GM23338 (cell line): ENCODE measurements around the gene HHIP. TPM values are rescaled to one million over a fixed set of nuclear protein-coding genes. Genes with fewer than 3 reads are reported as not detected.

Experiments used
- ATAC-seq: fragments of 200-7000 bp; cut with Tn5 transposase; 3 replicates; pipeline ENCODE4 v1.9.1; 2020
- DNase-seq: peaks from one replicate; pipeline ENCODE4 v3.0.0-alpha.2; 2015; ENCODE audit warnings: low spot score
- H2AFZ ChIP-seq: fragments of 200-600 bp; sonication (generic); 2 replicates; pipeline ENCODE4 v1.8.0; 2016; ENCODE audit warnings: antibody characterized with exemption, mild to moderate bottlenecking, moderate library complexity
- H3F3A ChIP-seq: fragments of 200-600 bp; sonication (generic); replicated peaks from 2 replicates; pipeline ENCODE4 v1.8.0; 2017; ENCODE audit warnings: antibody characterized with exemption, mixed run types, low read depth
- H3K27ac ChIP-seq: fragments of 200-600 bp; sonication (generic); 2 replicates; pipeline ENCODE4 v1.6.1; 2016; ENCODE audit warnings: low read depth
- H3K27me3 ChIP-seq: fragments of 200-600 bp; sonication (generic); 2 replicates; pipeline ENCODE4 v1.8.0; 2016; ENCODE audit warnings: mild to moderate bottlenecking, mixed run types, moderate library complexity; ENCODE audit not compliant: insufficient read depth
- H3K36me3 ChIP-seq: fragments of 200-600 bp; sonication (generic); 2 replicates; pipeline ENCODE4 v1.8.0; 2016; ENCODE audit warnings: mild to moderate bottlenecking; ENCODE audit not compliant: insufficient read depth
- H3K4me1 ChIP-seq: fragments of 200-600 bp; sonication (generic); 2 replicates; pipeline ENCODE4 v1.8.0; 2016; ENCODE audit warnings: mild to moderate bottlenecking, moderate library complexity; ENCODE audit not compliant: insufficient read depth
- H3K4me2 ChIP-seq: fragments of 200-600 bp; sonication (generic); 2 replicates; pipeline ENCODE4 v1.7.1; 2017; ENCODE audit warnings: mixed run types
- H3K4me3 ChIP-seq: fragments of 200-600 bp; sonication (generic); 2 replicates; pipeline ENCODE4 v1.6.1; 2016; ENCODE audit warnings: mixed run types
- H3K79me2 ChIP-seq: fragments of 200-600 bp; sonication (generic); replicated peaks from 2 replicates; pipeline ENCODE4 v1.8.0; 2017; ENCODE audit warnings: mild to moderate bottlenecking; ENCODE audit not compliant: insufficient read depth
- H3K9me2 ChIP-seq: fragments of 200-600 bp; sonication (generic); 2 replicates; pipeline ENCODE4 v1.8.0; 2017; ENCODE audit not compliant: insufficient read depth
- H4K20me1 ChIP-seq: fragments of 200-600 bp; sonication (generic); replicated peaks from 2 replicates; pipeline ENCODE4 v1.8.0; 2017; ENCODE audit warnings: mild to moderate bottlenecking; ENCODE audit not compliant: insufficient read depth
- H3K27ac Mint-ChIP-seq: 2 replicates; pipeline ENCODE4 v1.8.0; 2020; ENCODE audit warnings: inconsistent platforms, mild to moderate bottlenecking, moderate library complexity, mixed read lengths
- H3K27me3 Mint-ChIP-seq: 3 replicates; pipeline ENCODE4 v1.8.0; 2022; ENCODE audit warnings: low read depth, mild to moderate bottlenecking, moderate library complexity, mixed read lengths, inconsistent platforms; ENCODE audit not compliant: insufficient read depth, poor library complexity
- H3K36me3 Mint-ChIP-seq: 3 replicates; pipeline ENCODE4 v1.8.0; 2021; ENCODE audit warnings: low read depth, mild to moderate bottlenecking, inconsistent platforms, moderate library complexity, mixed read lengths
- H3K4me1 Mint-ChIP-seq: 3 replicates; pipeline ENCODE4 v1.8.0; 2020; ENCODE audit warnings: mild to moderate bottlenecking, inconsistent platforms, mixed read lengths
- H3K4me3 Mint-ChIP-seq: 3 replicates; pipeline ENCODE4 v1.8.0; 2021; ENCODE audit warnings: moderate library complexity, mild to moderate bottlenecking, inconsistent platforms, mixed read lengths
- H3K9me3 Mint-ChIP-seq: 3 replicates; pipeline ENCODE4 v1.8.0; 2020; ENCODE audit warnings: moderate library complexity, mild to moderate bottlenecking, inconsistent platforms, mixed read lengths
- CREB1 ChIP-seq: fragments of 250-450 bp; sonication (Bioruptor Pico); IDR thresholded peaks from 2 replicates; pipeline ENCODE4 v1.5.0; 2020; ENCODE audit warnings: low read depth, mild to moderate bottlenecking, moderate library complexity
- EZH2 ChIP-seq: fragments of 200-600 bp; sonication (generic); IDR thresholded peaks from one replicate; pipeline ENCODE4 v1.8.0; 2017; ENCODE audit warnings: antibody characterized with exemption, mild to moderate bottlenecking, low read depth; ENCODE audit not compliant: unreplicated experiment
- EZH2phosphoT487 ChIP-seq: fragments of 200-600 bp; sonication (generic); IDR thresholded peaks from one replicate; pipeline ENCODE4 v1.8.1; 2018; ENCODE audit warnings: antibody characterized with exemption; ENCODE audit not compliant: unreplicated experiment
- JUNB ChIP-seq: IDR thresholded peaks from one replicate; pipeline ENCODE4 v1.6.1; 2016; ENCODE audit warnings: antibody characterized with exemption; ENCODE audit not compliant: unreplicated experiment
- NANOG ChIP-seq: IDR thresholded peaks from 2 replicates; pipeline ENCODE4 v1.6.1; 2016; ENCODE audit warnings: antibody characterized with exemption, borderline replicate concordance
- POLR2AphosphoS5 ChIP-seq: IDR thresholded peaks from 2 replicates; pipeline ENCODE4 v1.6.1; 2016; ENCODE audit warnings: antibody characterized with exemption, low read depth
- STAT1 ChIP-seq: IDR thresholded peaks from one replicate; pipeline ENCODE4 v1.6.1; 2016; ENCODE audit warnings: antibody characterized with exemption; ENCODE audit not compliant: unreplicated experiment
- ZNF114 ChIP-seq: fragments of 250-450 bp; sonication (Bioruptor Pico); IDR thresholded peaks from 2 replicates; pipeline ENCODE4 v1.5.0; 2020; ENCODE audit warnings: mild to moderate bottlenecking, moderate library complexity
- ZNF331 ChIP-seq: fragments of 250-450 bp; sonication (Bioruptor Pico); IDR thresholded peaks from 2 replicates; pipeline ENCODE4 v1.5.0; 2020; ENCODE audit warnings: low read depth, mild to moderate bottlenecking, moderate library complexity
- polyA plus RNA-seq: library from polyadenylated mRNA; unstranded; fragments of >200 nt; fragmentation: Nextera tagmentation; extraction: Ambion mirVana; gene quantifications from 2 replicates; pipeline ENCODE4 v1.2.1, GENCODE V29; 2016
- total RNA-seq: library from RNA; depleted of rRNA; stranded (reverse); fragments of >200 nt; shearing (Covaris generic); gene quantifications from 2 replicates; pipeline ENCODE4 v1.2.3, GENCODE V29; 2014
- TF ChIP-seq, protein P1 (sequence below), 2 experiments: fragments of 200-600 bp in 1 of 2; sonication (generic) in 1 of 2; conservative IDR thresholded peaks; 2 replicates each; pipeline versions ENCODE4 v1.5.1 to v1.6.1; 2016 to 2017; ENCODE audit warnings: antibody characterized with exemption in 2 of 2, low read depth in 2 of 2, mild to moderate bottlenecking in 2 of 2, moderate library complexity in 1 of 2
- TF ChIP-seq, protein P2 (sequence below): fragments of 250-450 bp; sonication (Bioruptor Pico); IDR thresholded peaks from 2 replicates; pipeline ENCODE4 v1.5.0; 2020; ENCODE audit warnings: mild to moderate bottlenecking, moderate library complexity
- TF ChIP-seq, protein P3 (sequence below): IDR thresholded peaks from one replicate; pipeline ENCODE4 v1.6.1; 2018; ENCODE audit warnings: antibody characterized with exemption; ENCODE audit not compliant: unreplicated experiment

Gene HHIP
- total and polyA plus RNA-seq, 2 experiments from 2014 or later = 2.5 to 4.2 TPM

DNA sequence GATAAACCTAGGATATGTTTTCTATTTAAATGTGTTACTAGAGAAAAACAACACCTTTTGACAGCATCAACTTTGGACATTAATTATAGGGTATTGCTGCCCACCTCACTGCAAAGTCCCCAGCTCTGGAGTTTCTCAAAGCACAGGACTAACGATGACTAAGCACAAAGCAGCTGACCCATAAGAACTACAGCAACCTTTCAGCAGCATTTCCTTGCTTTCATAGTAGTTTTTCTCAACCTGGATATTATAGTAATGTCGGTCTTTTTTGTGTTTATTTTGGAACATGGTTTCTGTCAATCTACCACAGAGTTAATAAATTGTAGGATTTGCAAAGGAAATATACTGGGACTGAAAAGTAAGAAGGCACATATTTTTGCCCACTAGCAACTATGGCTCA, 21.5 kb downstream of the HHIP start (continued):
- TF ChIP-seq, protein P1, sequence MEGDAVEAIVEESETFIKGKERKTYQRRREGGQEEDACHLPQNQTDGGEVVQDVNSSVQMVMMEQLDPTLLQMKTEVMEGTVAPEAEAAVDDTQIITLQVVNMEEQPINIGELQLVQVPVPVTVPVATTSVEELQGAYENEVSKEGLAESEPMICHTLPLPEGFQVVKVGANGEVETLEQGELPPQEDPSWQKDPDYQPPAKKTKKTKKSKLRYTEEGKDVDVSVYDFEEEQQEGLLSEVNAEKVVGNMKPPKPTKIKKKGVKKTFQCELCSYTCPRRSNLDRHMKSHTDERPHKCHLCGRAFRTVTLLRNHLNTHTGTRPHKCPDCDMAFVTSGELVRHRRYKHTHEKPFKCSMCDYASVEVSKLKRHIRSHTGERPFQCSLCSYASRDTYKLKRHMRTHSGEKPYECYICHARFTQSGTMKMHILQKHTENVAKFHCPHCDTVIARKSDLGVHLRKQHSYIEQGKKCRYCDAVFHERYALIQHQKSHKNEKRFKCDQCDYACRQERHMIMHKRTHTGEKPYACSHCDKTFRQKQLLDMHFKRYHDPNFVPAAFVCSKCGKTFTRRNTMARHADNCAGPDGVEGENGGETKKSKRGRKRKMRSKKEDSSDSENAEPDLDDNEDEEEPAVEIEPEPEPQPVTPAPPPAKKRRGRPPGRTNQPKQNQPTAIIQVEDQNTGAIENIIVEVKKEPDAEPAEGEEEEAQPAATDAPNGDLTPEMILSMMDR (conservative IDR thresholded peaks at IDR 0.05; ENCODE audit: low read depth in 2 of 2) = no peak
- TF ChIP-seq ZNF114 (CRISPR knock-in tag) = no peak
- TF ChIP-seq ZNF331 = no peak
- TF ChIP-seq NANOG = no peak

DNA sequence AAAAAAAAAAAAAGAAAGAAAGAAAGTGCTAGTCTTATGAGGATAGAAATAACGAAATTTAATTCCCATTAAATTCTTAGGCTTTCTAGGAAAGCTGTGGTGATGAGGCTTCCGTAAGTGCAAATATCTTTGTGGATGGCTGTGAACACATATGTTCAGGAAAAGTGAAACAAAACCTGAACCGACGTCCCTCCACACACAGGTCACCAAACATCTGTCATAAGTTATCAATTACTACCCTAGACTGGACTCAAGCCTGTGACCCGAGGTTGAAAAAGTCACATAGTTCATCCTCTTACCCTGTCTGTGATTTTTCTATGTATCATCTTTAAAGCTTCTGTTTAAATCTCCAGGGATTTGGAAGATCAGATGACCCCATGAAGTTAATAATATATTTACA, 24.8 kb downstream of the HHIP start:
- H3K4me1 Mint-ChIP-seq = peaks cover 8% of the 10 kb centered on the region
- no peak overlapping the region for H3K4me2 ChIP-seq
- no peaks in the 10 kb centered on the region for H3K27me3 Mint-ChIP-seq
- no peaks in the 10 kb centered on the region for H4K20me1 ChIP-seq
- H3K27ac Mint-ChIP-seq = no peak overlapping the region
- H3K4me3 Mint-ChIP-seq = no peak overlapping the region
- H3K36me3 ChIP-seq = no peaks in the 10 kb centered on the region
- no peaks in the 10 kb centered on the region for H3K27me3 ChIP-seq
- DNase-seq (no peak), ATAC-seq (no peak)
- no peaks in the 10 kb centered on the region for H3K9me2 ChIP-seq
- no peaks in the 10 kb centered on the region for H3K9me3 Mint-ChIP-seq
- H3K4me3 ChIP-seq = no peak overlapping the region
- H3F3A ChIP-seq = no peaks in the 10 kb centered on the region
- H3K79me2 ChIP-seq = no peaks in the 10 kb centered on the region
- H2AFZ ChIP-seq = no peak overlapping the region
- H3K4me1 ChIP-seq = peaks cover 15% of the 10 kb centered on the region; the same call in 1 of the 2 replicates
- no peaks in the 10 kb centered on the region for H3K36me3 Mint-ChIP-seq
- no peak overlapping the region for H3K27ac ChIP-seq
- no peak for TF ChIP-seq POLR2AphosphoS5
- TF ChIP-seq STAT1 = no peak
- TF ChIP-seq EZH2phosphoT487 = no peak
- TF ChIP-seq, protein P2, sequence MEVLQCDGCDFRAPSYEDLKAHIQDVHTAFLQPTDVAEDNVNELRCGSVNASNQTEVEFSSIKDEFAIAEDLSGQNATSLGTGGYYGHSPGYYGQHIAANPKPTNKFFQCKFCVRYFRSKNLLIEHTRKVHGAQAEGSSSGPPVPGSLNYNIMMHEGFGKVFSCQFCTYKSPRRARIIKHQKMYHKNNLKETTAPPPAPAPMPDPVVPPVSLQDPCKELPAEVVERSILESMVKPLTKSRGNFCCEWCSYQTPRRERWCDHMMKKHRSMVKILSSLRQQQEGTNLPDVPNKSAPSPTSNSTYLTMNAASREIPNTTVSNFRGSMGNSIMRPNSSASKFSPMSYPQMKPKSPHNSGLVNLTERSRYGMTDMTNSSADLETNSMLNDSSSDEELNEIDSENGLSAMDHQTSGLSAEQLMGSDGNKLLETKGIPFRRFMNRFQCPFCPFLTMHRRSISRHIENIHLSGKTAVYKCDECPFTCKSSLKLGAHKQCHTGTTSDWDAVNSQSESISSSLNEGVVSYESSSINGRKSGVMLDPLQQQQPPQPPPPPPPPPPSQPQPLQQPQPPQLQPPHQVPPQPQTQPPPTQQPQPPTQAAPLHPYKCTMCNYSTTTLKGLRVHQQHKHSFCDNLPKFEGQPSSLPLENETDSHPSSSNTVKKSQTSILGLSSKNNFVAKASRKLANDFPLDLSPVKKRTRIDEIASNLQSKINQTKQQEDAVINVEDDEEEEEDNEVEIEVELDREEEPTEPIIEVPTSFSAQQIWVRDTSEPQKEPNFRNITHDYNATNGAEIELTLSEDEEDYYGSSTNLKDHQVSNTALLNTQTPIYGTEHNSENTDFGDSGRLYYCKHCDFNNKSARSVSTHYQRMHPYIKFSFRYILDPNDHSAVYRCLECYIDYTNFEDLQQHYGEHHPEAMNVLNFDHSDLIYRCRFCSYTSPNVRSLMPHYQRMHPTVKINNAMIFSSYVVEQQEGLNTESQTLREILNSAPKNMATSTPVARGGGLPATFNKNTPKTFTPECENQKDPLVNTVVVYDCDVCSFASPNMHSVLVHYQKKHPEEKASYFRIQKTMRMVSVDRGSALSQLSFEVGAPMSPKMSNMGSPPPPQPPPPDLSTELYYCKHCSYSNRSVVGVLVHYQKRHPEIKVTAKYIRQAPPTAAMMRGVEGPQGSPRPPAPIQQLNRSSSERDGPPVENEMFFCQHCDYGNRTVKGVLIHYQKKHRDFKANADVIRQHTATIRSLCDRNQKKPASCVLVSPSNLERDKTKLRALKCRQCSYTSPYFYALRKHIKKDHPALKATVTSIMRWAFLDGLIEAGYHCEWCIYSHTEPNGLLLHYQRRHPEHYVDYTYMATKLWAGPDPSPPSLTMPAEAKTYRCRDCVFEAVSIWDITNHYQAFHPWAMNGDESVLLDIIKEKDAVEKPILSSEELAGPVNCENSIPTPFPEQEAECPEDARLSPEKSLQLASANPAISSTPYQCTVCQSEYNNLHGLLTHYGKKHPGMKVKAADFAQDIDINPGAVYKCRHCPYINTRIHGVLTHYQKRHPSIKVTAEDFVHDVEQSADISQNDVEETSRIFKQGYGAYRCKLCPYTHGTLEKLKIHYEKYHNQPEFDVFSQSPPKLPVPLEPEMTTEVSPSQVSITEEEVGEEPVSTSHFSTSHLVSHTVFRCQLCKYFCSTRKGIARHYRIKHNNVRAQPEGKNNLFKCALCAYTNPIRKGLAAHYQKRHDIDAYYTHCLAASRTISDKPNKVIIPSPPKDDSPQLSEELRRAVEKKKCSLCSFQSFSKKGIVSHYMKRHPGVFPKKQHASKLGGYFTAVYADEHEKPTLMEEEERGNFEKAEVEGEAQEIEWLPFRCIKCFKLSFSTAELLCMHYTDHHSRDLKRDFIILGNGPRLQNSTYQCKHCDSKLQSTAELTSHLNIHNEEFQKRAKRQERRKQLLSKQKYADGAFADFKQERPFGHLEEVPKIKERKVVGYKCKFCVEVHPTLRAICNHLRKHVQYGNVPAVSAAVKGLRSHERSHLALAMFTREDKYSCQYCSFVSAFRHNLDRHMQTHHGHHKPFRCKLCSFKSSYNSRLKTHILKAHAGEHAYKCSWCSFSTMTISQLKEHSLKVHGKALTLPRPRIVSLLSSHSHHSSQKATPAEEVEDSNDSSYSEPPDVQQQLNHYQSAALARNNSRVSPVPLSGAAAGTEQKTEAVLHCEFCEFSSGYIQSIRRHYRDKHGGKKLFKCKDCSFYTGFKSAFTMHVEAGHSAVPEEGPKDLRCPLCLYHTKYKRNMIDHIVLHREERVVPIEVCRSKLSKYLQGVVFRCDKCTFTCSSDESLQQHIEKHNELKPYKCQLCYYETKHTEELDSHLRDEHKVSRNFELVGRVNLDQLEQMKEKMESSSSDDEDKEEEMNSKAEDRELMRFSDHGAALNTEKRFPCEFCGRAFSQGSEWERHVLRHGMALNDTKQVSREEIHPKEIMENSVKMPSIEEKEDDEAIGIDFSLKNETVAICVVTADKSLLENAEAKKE (CRISPR knock-in tag) = no peak
- TF ChIP-seq, protein P1 (conservative IDR thresholded peaks at IDR 0.05; ENCODE audit: low read depth in 2 of 2) = no peak
- TF ChIP-seq EZH2 = no peak
- no peak for TF ChIP-seq CREB1 (CRISPR knock-in tag)
- no peak for TF ChIP-seq ZNF114 (CRISPR knock-in tag)
- no peak for TF ChIP-seq NANOG
- TF ChIP-seq, protein P3, sequence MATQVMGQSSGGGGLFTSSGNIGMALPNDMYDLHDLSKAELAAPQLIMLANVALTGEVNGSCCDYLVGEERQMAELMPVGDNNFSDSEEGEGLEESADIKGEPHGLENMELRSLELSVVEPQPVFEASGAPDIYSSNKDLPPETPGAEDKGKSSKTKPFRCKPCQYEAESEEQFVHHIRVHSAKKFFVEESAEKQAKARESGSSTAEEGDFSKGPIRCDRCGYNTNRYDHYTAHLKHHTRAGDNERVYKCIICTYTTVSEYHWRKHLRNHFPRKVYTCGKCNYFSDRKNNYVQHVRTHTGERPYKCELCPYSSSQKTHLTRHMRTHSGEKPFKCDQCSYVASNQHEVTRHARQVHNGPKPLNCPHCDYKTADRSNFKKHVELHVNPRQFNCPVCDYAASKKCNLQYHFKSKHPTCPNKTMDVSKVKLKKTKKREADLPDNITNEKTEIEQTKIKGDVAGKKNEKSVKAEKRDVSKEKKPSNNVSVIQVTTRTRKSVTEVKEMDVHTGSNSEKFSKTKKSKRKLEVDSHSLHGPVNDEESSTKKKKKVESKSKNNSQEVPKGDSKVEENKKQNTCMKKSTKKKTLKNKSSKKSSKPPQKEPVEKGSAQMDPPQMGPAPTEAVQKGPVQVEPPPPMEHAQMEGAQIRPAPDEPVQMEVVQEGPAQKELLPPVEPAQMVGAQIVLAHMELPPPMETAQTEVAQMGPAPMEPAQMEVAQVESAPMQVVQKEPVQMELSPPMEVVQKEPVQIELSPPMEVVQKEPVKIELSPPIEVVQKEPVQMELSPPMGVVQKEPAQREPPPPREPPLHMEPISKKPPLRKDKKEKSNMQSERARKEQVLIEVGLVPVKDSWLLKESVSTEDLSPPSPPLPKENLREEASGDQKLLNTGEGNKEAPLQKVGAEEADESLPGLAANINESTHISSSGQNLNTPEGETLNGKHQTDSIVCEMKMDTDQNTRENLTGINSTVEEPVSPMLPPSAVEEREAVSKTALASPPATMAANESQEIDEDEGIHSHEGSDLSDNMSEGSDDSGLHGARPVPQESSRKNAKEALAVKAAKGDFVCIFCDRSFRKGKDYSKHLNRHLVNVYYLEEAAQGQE = no peak
- TF ChIP-seq JUNB = no peak
